Stimulated activated CD8-positive, alpha-beta memory T cell treated with anti-CD3 and anti-CD28 coated beads, Interleukin-12 subunit alpha, Interleukin-12 subunit beta, amount 100 ng/mL, for 1 hour (primary cell): ENCODE data around the gene PTH2.
A peak's percentile ranks its signal among the peaks of the same experiment; 100 is the strongest.

Experiments
- DNase-seq: peaks from one replicate; pipeline ENCODE4 v3.0.0-alpha.2; 2020; ENCODE audit warnings: low read depth

The PTH2 gene

GRCh38 chr19:49409441-49410029 is 13.7 kb downstream of the PTH2 start:
- no peak for DNase-seq

GRCh38 chr19:49408816-49409440 is 14.3 kb downstream of the PTH2 start:
- no peak for DNase-seq

GRCh38 chr19:49407482-49408015 is 15.7 kb downstream of the PTH2 start:
- DNase-seq = no peak

- DNase-seq = no peak
Measured at GRCh38 chr19:49407079-49407478, 16.2 kb downstream of the PTH2 start.

- DNase-seq = no peak
Measured at GRCh38 chr19:49403404-49404187, 19.6 kb downstream of the PTH2 start.

GRCh38 chr19:49400029-49400428 is 23.2 kb downstream of the PTH2 start:
- no peak for DNase-seq

GRCh38 chr19:49398931-49399330 is 24.3 kb downstream of the PTH2 start:
- DNase-seq = no peak

GRCh38 chr19:49398001-49398615 is 25.1 kb downstream of the PTH2 start:
- no peak for DNase-seq

- DNase-seq = no peak
Measured at GRCh38 chr19:49396738-49397505, 26.3 kb downstream of the PTH2 start.

GRCh38 chr19:49395581-49396407 is 27.4 kb downstream of the PTH2 start:
- DNase-seq = no peak

- DNase-seq = no peak
Measured at GRCh38 chr19:49393881-49394280, 29.4 kb downstream of the PTH2 start.

GRCh38 chr19:49391581-49392399 is 31.5 kb downstream of the PTH2 start:
- DNase-seq = peak; percentile 71

GRCh38 chr19:49390929-49391359 is 32.3 kb downstream of the PTH2 start:
- no peak for DNase-seq

GRCh38 chr19:49390131-49390928 is 32.9 kb downstream of the PTH2 start:
- DNase-seq = no peak

GRCh38 chr19:49389406-49389805 is 33.8 kb downstream of the PTH2 start:
- no peak for DNase-seq

- DNase-seq = peak; percentile 82
Measured at GRCh38 chr19:49387936-49388372, 35.3 kb downstream of the PTH2 start, which contains the start of gene KASH5. KASH5 (plus strand) TSS chr19:49388249; CDS start chr19:49390884, 2,635 bp downstream.

- no peak for DNase-seq
Measured at GRCh38 chr19:49383599-49383998, 39.6 kb downstream of the PTH2 start.

GRCh38 chr19:49382639-49383038 is 40.6 kb downstream of the PTH2 start:
- no peak for DNase-seq

GRCh38 chr19:49380391-49380790 is 42.9 kb downstream of the PTH2 start:
- no peak for DNase-seq
